BLaER1 (cell line): ENCODE data around the gene MAST2.
A peak's percentile ranks its signal among the peaks of the same experiment; 100 is the strongest.
"Not testable (repeated sequence)": the region's sequence is repeated elsewhere in the genome, so short reads cannot be mapped to it uniquely, and the experiment has no call there.

Experiments
- H3K27ac ChIP-seq: shearing (Covaris generic); formaldehyde crosslinking; 2 replicates; pipeline ENCODE4 v1.8.1; 2022
- H3K27me3 ChIP-seq: shearing (Covaris generic); formaldehyde crosslinking; 2 replicates; pipeline ENCODE4 v1.8.1; 2022
- H3K36me3 ChIP-seq: shearing (Covaris generic); formaldehyde crosslinking; 2 replicates; pipeline ENCODE4 v1.8.1; 2022
- H3K4me1 ChIP-seq: shearing (Covaris generic); formaldehyde crosslinking; 2 replicates; pipeline ENCODE4 v1.8.1; 2022
- H3K4me2 ChIP-seq: shearing (Covaris generic); formaldehyde crosslinking; 2 replicates; pipeline ENCODE4 v1.8.1; 2022
- H3K4me3 ChIP-seq: shearing (Covaris generic); formaldehyde crosslinking; 2 replicates; pipeline ENCODE4 v1.8.1; 2022
- H3K9ac ChIP-seq: shearing (Covaris generic); formaldehyde crosslinking; 2 replicates; pipeline ENCODE4 v1.8.1; 2022
- H3K9me3 ChIP-seq: shearing (Covaris generic); formaldehyde crosslinking; 2 replicates; pipeline ENCODE4 v1.8.1; 2022
- H4K20me1 ChIP-seq: shearing (Covaris generic); formaldehyde crosslinking; 2 replicates; pipeline ENCODE4 v1.8.1; 2022
- Cebpa-rat ChIP-seq: shearing (Covaris generic); IDR thresholded peaks from 2 replicates; pipeline ENCODE4 v1.8.1; 2022

Gene MAST2

GRCh38 chr1:45789601-45790000, 13.8 kb upstream of the MAST2 start:
- Histone ChIP-seq H3K4me1 (peaks cover 67% of the 10 kb centered on the region), H3K4me3 (no peak overlapping the region), H3K4me2 (no peak overlapping the region), H4K20me1 (no peaks in the 10 kb centered on the region), H3K9ac (no peak overlapping the region), H3K27ac (no peak overlapping the region), H3K9me3 (no peaks in the 10 kb centered on the region), H3K36me3 (no peaks in the 10 kb centered on the region), H3K27me3 (no peaks in the 10 kb centered on the region)
- no peak for TF ChIP-seq Cebpa-rat

- Histone ChIP-seq H3K9me3 (no peaks in the 10 kb centered on the region), H3K4me1 (peaks cover 43% of the 10 kb centered on the region), H3K27me3 (no peaks in the 10 kb centered on the region), H4K20me1 (no peaks in the 10 kb centered on the region), H3K9ac (no peak overlapping the region), H3K4me2 (peak overlapping the region; percentile 88), H3K4me3 (no peak overlapping the region), H3K36me3 (no peaks in the 10 kb centered on the region), H3K27ac (no peak overlapping the region)
- TF ChIP-seq Cebpa-rat = no peak
Observed at GRCh38 chr1:45792744-45793143, 10.7 kb upstream of the MAST2 start.

GRCh38 chr1:45793942-45794604, 9.3 kb upstream of the MAST2 start:
- H3K27ac ChIP-seq = peak overlapping the region; percentile 4; the same call in 1 of the 2 replicates
- H3K4me2 ChIP-seq = peak overlapping the region; percentile 88
- no peaks in the 10 kb centered on the region for H3K36me3 ChIP-seq
- no peaks in the 10 kb centered on the region for H3K27me3 ChIP-seq
- peak overlapping the region; percentile 60 for H3K4me3 ChIP-seq
- TF ChIP-seq Cebpa-rat = no peak
- no peaks in the 10 kb centered on the region for H4K20me1 ChIP-seq
- H3K9me3 ChIP-seq = no peaks in the 10 kb centered on the region
- peaks cover 29% of the 10 kb centered on the region for H3K4me1 ChIP-seq
- peak overlapping the region; percentile 61 for H3K9ac ChIP-seq

- no peak overlapping the region for H3K4me2 ChIP-seq
- no peak for TF ChIP-seq Cebpa-rat
Observed at GRCh38 chr1:45796381-45796780, 7.0 kb upstream of the MAST2 start.

GRCh38 chr1:45796946-45797345, 6.5 kb upstream of the MAST2 start:
- H3K4me3 ChIP-seq = no peak overlapping the region
- H3K36me3 ChIP-seq = no peaks in the 10 kb centered on the region
- no peaks in the 10 kb centered on the region for H3K9me3 ChIP-seq
- no peaks in the 10 kb centered on the region for H3K27me3 ChIP-seq
- peaks cover 28% of the 10 kb centered on the region for H3K4me1 ChIP-seq
- no peaks in the 10 kb centered on the region for H4K20me1 ChIP-seq
- no peak for TF ChIP-seq Cebpa-rat
- H3K27ac ChIP-seq = no peak overlapping the region
- H3K4me2 ChIP-seq = no peak overlapping the region
- H3K9ac ChIP-seq = no peak overlapping the region

More at GRCh38 chr1:45796381-45796780, 7.0 kb upstream of the MAST2 start:
- H3K4me3 ChIP-seq = no peak overlapping the region
- H3K4me1 ChIP-seq = peaks cover 28% of the 10 kb centered on the region
- no peaks in the 10 kb centered on the region for H3K36me3 ChIP-seq
- no peaks in the 10 kb centered on the region for H3K9me3 ChIP-seq
- H3K9ac ChIP-seq = no peak overlapping the region
- no peak overlapping the region for H3K27ac ChIP-seq
- H3K27me3 ChIP-seq = no peaks in the 10 kb centered on the region
- H4K20me1 ChIP-seq = no peaks in the 10 kb centered on the region

- Histone ChIP-seq H3K4me3 (no peak overlapping the region), H3K27me3 (no peaks in the 10 kb centered on the region), H3K36me3 (no peaks in the 10 kb centered on the region), H3K4me2 (no peak overlapping the region), H3K27ac (no peak overlapping the region), H3K4me1 (peaks cover 25% of the 10 kb centered on the region), H3K9ac (no peak overlapping the region), H4K20me1 (peaks cover 18% of the 10 kb centered on the region; the same call in 1 of the 2 replicates), H3K9me3 (no peaks in the 10 kb centered on the region)
- TF ChIP-seq Cebpa-rat = no peak
Observed at GRCh38 chr1:45800899-45801298, 2.5 kb upstream of the MAST2 start.

GRCh38 chr1:45802343-45803298, 791 bp upstream of the MAST2 start:
- Histone ChIP-seq H3K4me1 (peaks cover 25% of the 10 kb centered on the region), H3K9me3 (no peaks in the 10 kb centered on the region), H4K20me1 (peaks cover 20% of the 10 kb centered on the region; the same call in 1 of the 2 replicates), H3K36me3 (peaks cover 15% of the 10 kb centered on the region), H3K4me3 (peak overlapping the region; percentile 76), H3K9ac (peak overlapping the region; percentile 64), H3K4me2 (peak overlapping the region; percentile 87), H3K27me3 (no peaks in the 10 kb centered on the region), H3K27ac (0 out of 2 replicates have a peak overlapping the region, but pooled peaks have one; percentile 27)
- no peak for TF ChIP-seq Cebpa-rat

- H4K20me1 ChIP-seq = peaks cover 20% of the 10 kb centered on the region; the same call in 1 of the 2 replicates
- H3K36me3 ChIP-seq = peaks cover 16% of the 10 kb centered on the region
- H3K4me3 ChIP-seq = peak overlapping the region; percentile 76
- peak overlapping the region; percentile 75 for H3K9ac ChIP-seq
- H3K27me3 ChIP-seq, H3K9me3 ChIP-seq: not testable (repeated sequence)
- H3K4me1 ChIP-seq = peaks cover 25% of the 10 kb centered on the region
- peak overlapping the region; percentile 87 for H3K4me2 ChIP-seq
- 0 out of 2 replicates have a peak overlapping the region, but pooled peaks have one; percentile 27 for H3K27ac ChIP-seq
Observed at GRCh38 chr1:45803781-45804668, 613 bp downstream of the MAST2 start.

- H3K4me1 ChIP-seq = peaks cover 25% of the 10 kb centered on the region
- no peak overlapping the region for H3K27ac ChIP-seq
- no peaks in the 10 kb centered on the region for H3K9me3 ChIP-seq
- peaks cover 20% of the 10 kb centered on the region; the same call in 1 of the 2 replicates for H4K20me1 ChIP-seq
- H3K4me2 ChIP-seq = peak overlapping the region; percentile 87
- no peak overlapping the region for H3K9ac ChIP-seq
- TF ChIP-seq Cebpa-rat = no peak
- H3K27me3 ChIP-seq = no peaks in the 10 kb centered on the region
- H3K4me3 ChIP-seq = peak overlapping the region; percentile 76
- peaks cover 16% of the 10 kb centered on the region for H3K36me3 ChIP-seq
Observed at GRCh38 chr1:45804669-45804969, 1.2 kb downstream of the MAST2 start.
